ENCODE results near the gene MYCBPAP.

- TF ChIP-seq POLR2A (IDR thresholded peaks at IDR 0.05) (no peak), CTCF (IDR thresholded peaks at IDR 0.05) (no peak)
Measured at GRCh38 chr17:50513495-50513894, 5.3 kb downstream of the MYCBPAP start.
